ENCODE measurements around the gene FHOD3.

DNA sequence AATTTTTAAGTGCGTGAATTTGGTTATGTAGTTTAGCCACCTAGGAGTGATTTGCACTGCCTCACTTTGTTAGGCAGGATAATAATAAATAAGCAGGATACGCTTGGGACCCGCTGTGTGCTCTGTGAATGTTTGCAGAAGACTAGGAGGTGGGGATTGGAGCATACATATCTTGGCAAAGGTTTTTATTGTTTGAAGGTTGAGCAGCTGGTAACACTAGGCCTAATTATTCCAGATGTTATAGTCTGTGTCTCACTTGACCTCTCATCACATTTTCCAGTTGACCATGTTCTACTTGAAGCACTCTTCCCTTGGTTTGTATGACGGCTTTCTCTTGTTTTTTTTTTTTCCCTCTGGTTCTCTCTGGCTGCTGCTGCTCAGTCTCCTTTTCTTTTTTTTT lies 42.7 kb downstream of the FHOD3 start:
- TF ChIP-seq POLR2AphosphoS5 (IDR thresholded peaks at IDR 0.05) (no peak), POLR2A (IDR thresholded peaks at IDR 0.05) (no peak)
- TF ChIP-seq, protein P1, sequence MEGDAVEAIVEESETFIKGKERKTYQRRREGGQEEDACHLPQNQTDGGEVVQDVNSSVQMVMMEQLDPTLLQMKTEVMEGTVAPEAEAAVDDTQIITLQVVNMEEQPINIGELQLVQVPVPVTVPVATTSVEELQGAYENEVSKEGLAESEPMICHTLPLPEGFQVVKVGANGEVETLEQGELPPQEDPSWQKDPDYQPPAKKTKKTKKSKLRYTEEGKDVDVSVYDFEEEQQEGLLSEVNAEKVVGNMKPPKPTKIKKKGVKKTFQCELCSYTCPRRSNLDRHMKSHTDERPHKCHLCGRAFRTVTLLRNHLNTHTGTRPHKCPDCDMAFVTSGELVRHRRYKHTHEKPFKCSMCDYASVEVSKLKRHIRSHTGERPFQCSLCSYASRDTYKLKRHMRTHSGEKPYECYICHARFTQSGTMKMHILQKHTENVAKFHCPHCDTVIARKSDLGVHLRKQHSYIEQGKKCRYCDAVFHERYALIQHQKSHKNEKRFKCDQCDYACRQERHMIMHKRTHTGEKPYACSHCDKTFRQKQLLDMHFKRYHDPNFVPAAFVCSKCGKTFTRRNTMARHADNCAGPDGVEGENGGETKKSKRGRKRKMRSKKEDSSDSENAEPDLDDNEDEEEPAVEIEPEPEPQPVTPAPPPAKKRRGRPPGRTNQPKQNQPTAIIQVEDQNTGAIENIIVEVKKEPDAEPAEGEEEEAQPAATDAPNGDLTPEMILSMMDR (IDR thresholded peaks at IDR 0.05 in 8 of 11, conservative IDR thresholded peaks at IDR 0.05 in 3 of 11): no peak

Measured in spleen (tissue), 7 donors.